A549 (cell line): ENCODE results near the gene ZNF816. TPM values are rescaled to one million over a fixed set of nuclear protein-coding genes. Genes with fewer than 3 reads are reported as not detected.

Source experiments
- ATAC-seq, 2 experiments: fragments of 200-7000 bp in 1 of 2; fragments of >200 bp in 1 of 2; cut with Nextera tagmentation in 1 of 2; cut with Tn5 transposase in 1 of 2; 3 replicates each; pipeline versions ENCODE4 v1.8.0 to v1.9.1; 2018 to 2020; ENCODE audit warnings: mild to moderate bottlenecking in 1 of 2, moderate library complexity in 1 of 2
- CTCF ChIA-PET: fragments of 300-600 bp; sonication (Branson Sonifier 250); formaldehyde crosslinking; extraction: SDS; loops from one replicate; lab custom pipeline; 2021; ENCODE audit warnings: antibody characterized with exemption, inconsistent platforms; lab: Yijun Ruan, JAX
- POLR2A ChIA-PET: fragments of 350-600 bp; formaldehyde crosslinking; extraction: SDS; loops from one replicate; lab custom pipeline; 2021; ENCODE audit warnings: antibody characterized with exemption, inconsistent platforms; lab: Yijun Ruan, JAX
- DNase-seq, 2 experiments: peaks; one replicate each; pipeline versions ENCODE4 v3.0.0 to v3.0.0-alpha.2; 2011 to 2016; ENCODE audit warnings: low read depth in 1 of 2, low spot score in 1 of 2
- FAIRE-seq: peaks from 2 replicates; lab custom pipeline; 2011; peaks lifted over from hg19 to GRCh38; lab: Jason Lieb, UNC
- H3K27ac ChIP-seq, 2 experiments: fragments of >200 bp; sonication (Bioruptor Twin); formaldehyde crosslinking; 3 replicates each; pipeline ENCODE4 v1.5.1; 2016 to 2017
- H3K4me1 ChIP-seq: fragments of >200 bp; sonication (Bioruptor Twin); formaldehyde crosslinking; 3 replicates; pipeline ENCODE4 v1.6.1; 2016
- H3K4me2 ChIP-seq: fragments of >200 bp; sonication (Bioruptor Twin); formaldehyde crosslinking; 3 replicates; pipeline ENCODE4 v1.6.1; 2016
- H3K4me3 ChIP-seq: fragments of >200 bp; sonication (Bioruptor Twin); formaldehyde crosslinking; 3 replicates; pipeline ENCODE4 v1.5.1; 2016
- H3K9me3 ChIP-seq: fragments of >200 bp; sonication (Bioruptor Twin); formaldehyde crosslinking; 3 replicates; pipeline ENCODE4 v1.6.1; 2016
- CHD4 ChIP-seq: fragments of 200-600 bp; sonication (generic); IDR thresholded peaks from 2 replicates; pipeline ENCODE4 v1.6.1; 2016; ENCODE audit warnings: antibody characterized with exemption, mild to moderate bottlenecking, borderline replicate concordance
- EHF ChIP-seq: fragments of 250-450 bp; sonication (Bioruptor Pico); IDR thresholded peaks from 2 replicates; pipeline ENCODE4 v1.5.0; 2020; ENCODE audit warnings: mild to moderate bottlenecking
- ESRRA ChIP-seq: fragments of 150-350 bp; IDR thresholded peaks from 2 replicates; pipeline ENCODE4 v1.6.1; 2014; ENCODE audit warnings: mild to moderate bottlenecking, low read length, borderline replicate concordance
- JUNB ChIP-seq: fragments of >200 bp; sonication (Bioruptor Twin); formaldehyde crosslinking; IDR thresholded peaks from 2 replicates; pipeline ENCODE4 v1.6.1; 2016
- RCOR1 ChIP-seq: fragments of 150-350 bp; IDR thresholded peaks from 2 replicates; pipeline ENCODE4 v1.6.1; 2014; ENCODE audit warnings: antibody characterized with exemption, low read length, low read depth
- SMC3 ChIP-seq: fragments of >200 bp; sonication (Bioruptor Twin); formaldehyde crosslinking; IDR thresholded peaks from 3 replicates; pipeline ENCODE4 v1.6.1; 2018; ENCODE audit warnings: inconsistent platforms
- WGBS: methylation state at CpG from one replicate; pipeline ENCODE4 v1.1.6; 2017; ENCODE audit errors: missing lambda C conversion rate; 5-methylcytosine and 5-hydroxymethylcytosine counted together
- polyA plus RNA-seq, 4 experiments: library from polyadenylated mRNA; depleted of rRNA in 3 of 4; stranded (reverse); fragments of >200 nt; fragmentation: RNase III in 1 of 4; extraction: RNeasy Plus Mini Kit Qiagen cat#74134 plus additional on column Dnase treatment in 1 of 4; gene quantifications; 2 replicates in 3 of 4; 3 replicates in 1 of 4; pipeline ENCODE4 v1.2.3, GENCODE V29; 2011 to 2017
- TF ChIP-seq, protein P1 (sequence below): fragments of 200-600 bp; sonication (generic); IDR thresholded peaks from 2 replicates; pipeline ENCODE4 v1.6.1; 2016; ENCODE audit warnings: antibody characterized with exemption, mild to moderate bottlenecking, moderate library complexity
- TF ChIP-seq, protein P2 (sequence below): fragments of 150-350 bp; IDR thresholded peaks from 2 replicates; pipeline ENCODE4 v1.6.1; 2014; ENCODE audit warnings: low read depth, mild to moderate bottlenecking, low read length

ZNF816 gene
- polyA plus RNA-seq, 2 of the 4 experiments (the other 2 are of a cell fraction) = 0.05 to 0.09 TPM

DNA sequence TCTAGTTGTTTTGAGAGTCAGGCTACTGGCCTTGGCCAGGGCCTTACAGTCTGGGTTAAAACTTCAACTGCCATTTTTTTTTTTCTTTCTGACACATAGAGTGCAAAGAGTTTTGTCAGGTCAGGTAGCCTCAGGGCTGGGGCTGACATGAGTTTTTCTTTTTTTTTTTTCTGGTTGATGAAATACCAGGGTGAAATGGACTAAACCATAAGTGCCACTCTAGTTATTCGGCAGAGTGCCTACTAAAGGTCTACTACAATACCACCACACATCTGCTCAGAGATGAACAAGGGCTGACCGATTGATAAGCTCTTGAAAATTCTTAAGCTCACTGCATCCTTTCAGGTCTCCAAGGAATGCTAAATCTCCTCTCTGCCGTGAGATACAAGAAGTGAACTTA, 60.8 kb downstream of the ZNF816 start:
- Histone ChIP-seq H3K4me1 (no peaks in the 10 kb centered on the region), H3K4me2 (no peak overlapping the region), H3K4me3 (no peak overlapping the region), H3K9me3 (peaks cover 42% of the 10 kb centered on the region), H3K27ac (no peak overlapping the region)
- FAIRE-seq (no peak), ATAC-seq (no peak), DNase-seq (no peak)
- TF ChIP-seq ESRRA (no peak), CHD4 (no peak), JUNB (no peak), SMC3 (no peak), EHF (no peak), RCOR1 (no peak)
- TF ChIP-seq, protein P1, sequence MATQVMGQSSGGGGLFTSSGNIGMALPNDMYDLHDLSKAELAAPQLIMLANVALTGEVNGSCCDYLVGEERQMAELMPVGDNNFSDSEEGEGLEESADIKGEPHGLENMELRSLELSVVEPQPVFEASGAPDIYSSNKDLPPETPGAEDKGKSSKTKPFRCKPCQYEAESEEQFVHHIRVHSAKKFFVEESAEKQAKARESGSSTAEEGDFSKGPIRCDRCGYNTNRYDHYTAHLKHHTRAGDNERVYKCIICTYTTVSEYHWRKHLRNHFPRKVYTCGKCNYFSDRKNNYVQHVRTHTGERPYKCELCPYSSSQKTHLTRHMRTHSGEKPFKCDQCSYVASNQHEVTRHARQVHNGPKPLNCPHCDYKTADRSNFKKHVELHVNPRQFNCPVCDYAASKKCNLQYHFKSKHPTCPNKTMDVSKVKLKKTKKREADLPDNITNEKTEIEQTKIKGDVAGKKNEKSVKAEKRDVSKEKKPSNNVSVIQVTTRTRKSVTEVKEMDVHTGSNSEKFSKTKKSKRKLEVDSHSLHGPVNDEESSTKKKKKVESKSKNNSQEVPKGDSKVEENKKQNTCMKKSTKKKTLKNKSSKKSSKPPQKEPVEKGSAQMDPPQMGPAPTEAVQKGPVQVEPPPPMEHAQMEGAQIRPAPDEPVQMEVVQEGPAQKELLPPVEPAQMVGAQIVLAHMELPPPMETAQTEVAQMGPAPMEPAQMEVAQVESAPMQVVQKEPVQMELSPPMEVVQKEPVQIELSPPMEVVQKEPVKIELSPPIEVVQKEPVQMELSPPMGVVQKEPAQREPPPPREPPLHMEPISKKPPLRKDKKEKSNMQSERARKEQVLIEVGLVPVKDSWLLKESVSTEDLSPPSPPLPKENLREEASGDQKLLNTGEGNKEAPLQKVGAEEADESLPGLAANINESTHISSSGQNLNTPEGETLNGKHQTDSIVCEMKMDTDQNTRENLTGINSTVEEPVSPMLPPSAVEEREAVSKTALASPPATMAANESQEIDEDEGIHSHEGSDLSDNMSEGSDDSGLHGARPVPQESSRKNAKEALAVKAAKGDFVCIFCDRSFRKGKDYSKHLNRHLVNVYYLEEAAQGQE = no peak
- TF ChIP-seq, protein P2, sequence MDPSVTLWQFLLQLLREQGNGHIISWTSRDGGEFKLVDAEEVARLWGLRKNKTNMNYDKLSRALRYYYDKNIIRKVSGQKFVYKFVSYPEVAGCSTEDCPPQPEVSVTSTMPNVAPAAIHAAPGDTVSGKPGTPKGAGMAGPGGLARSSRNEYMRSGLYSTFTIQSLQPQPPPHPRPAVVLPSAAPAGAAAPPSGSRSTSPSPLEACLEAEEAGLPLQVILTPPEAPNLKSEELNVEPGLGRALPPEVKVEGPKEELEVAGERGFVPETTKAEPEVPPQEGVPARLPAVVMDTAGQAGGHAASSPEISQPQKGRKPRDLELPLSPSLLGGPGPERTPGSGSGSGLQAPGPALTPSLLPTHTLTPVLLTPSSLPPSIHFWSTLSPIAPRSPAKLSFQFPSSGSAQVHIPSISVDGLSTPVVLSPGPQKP = no peak
- ChIA-PET POLR2A (no interaction called here), CTCF (interaction anchor here (0.8 kb wide), 1 partner anchor 60 kb away, joined by 3 read pairs; no protein-coding TSS in a partner anchor)
- 10% methylated on average over 3 of the region's 3 CpGs for WGBS

Other genes starting within 250 kb of the ZNF816 start
- gene ZNF611, start 227.8 kb downstream of the ZNF816 start, polyA plus RNA-seq (2011; rRNA removed) = 5.5 and 5.6 TPM in 2 replicates
- 4.1 to 5.2 TPM (median 5.0 TPM) in 3 replicates for gene ZNF611, start 227.8 kb downstream of the ZNF816 start, polyA plus RNA-seq (2017; fragmentation: RNase III; extraction: RNeasy Plus Mini Kit Qiagen cat#74134 plus additional on column Dnase treatment)
- gene ZNF600, start 176.1 kb downstream of the ZNF816 start, polyA plus RNA-seq (2011; rRNA removed) = 0.48 and 0.61 TPM in 2 replicates
- gene ZNF600, start 176.1 kb downstream of the ZNF816 start, polyA plus RNA-seq (2017; fragmentation: RNase III; extraction: RNeasy Plus Mini Kit Qiagen cat#74134 plus additional on column Dnase treatment) = 0.07 to 0.47 TPM (median 0.08 TPM) in 3 replicates
- gene ZNF28, start 141.2 kb downstream of the ZNF816 start, polyA plus RNA-seq (2011; rRNA removed) = 2.6 and 4.0 TPM in 2 replicates
- 0.76 to 1.3 TPM (median 1.3 TPM) in 3 replicates for gene ZNF28, start 141.2 kb downstream of the ZNF816 start, polyA plus RNA-seq (2017; fragmentation: RNase III; extraction: RNeasy Plus Mini Kit Qiagen cat#74134 plus additional on column Dnase treatment)
- gene ZNF468, start 105.3 kb downstream of the ZNF816 start, polyA plus RNA-seq (2011; rRNA removed) = 1.6 and 1.7 TPM in 2 replicates
- 0.37 to 0.80 TPM (median 0.73 TPM) in 3 replicates for gene ZNF468, start 105.3 kb downstream of the ZNF816 start, polyA plus RNA-seq (2017; fragmentation: RNase III; extraction: RNeasy Plus Mini Kit Qiagen cat#74134 plus additional on column Dnase treatment)
- gene ZNF320, start 65.2 kb downstream of the ZNF816 start, polyA plus RNA-seq (2011; rRNA removed) = not detected in 2 replicates
- not detected in 3 replicates for gene ZNF320, start 65.2 kb downstream of the ZNF816 start, polyA plus RNA-seq (2017; fragmentation: RNase III; extraction: RNeasy Plus Mini Kit Qiagen cat#74134 plus additional on column Dnase treatment)
- gene ZNF888, start 39.5 kb downstream of the ZNF816 start, polyA plus RNA-seq (2011; rRNA removed) = 0.04 TPM in 1 of 2 replicates, not detected in the other
- not detected in 3 replicates for gene ZNF888, start 39.5 kb downstream of the ZNF816 start, polyA plus RNA-seq (2017; fragmentation: RNase III; extraction: RNeasy Plus Mini Kit Qiagen cat#74134 plus additional on column Dnase treatment)
- not detected in 2 replicates for gene ERVV-1, start 51.0 kb upstream of the ZNF816 start, polyA plus RNA-seq (2011; rRNA removed)
- gene ERVV-1, start 51.0 kb upstream of the ZNF816 start, polyA plus RNA-seq (2017; fragmentation: RNase III; extraction: RNeasy Plus Mini Kit Qiagen cat#74134 plus additional on column Dnase treatment) = not detected in 3 replicates
- not detected in 2 replicates for gene ERVV-2, start 81.9 kb upstream of the ZNF816 start, polyA plus RNA-seq (2011; rRNA removed)
- gene ERVV-2, start 81.9 kb upstream of the ZNF816 start, polyA plus RNA-seq (2017; fragmentation: RNase III; extraction: RNeasy Plus Mini Kit Qiagen cat#74134 plus additional on column Dnase treatment) = not detected in 3 replicates
- 15.4 and 16.6 TPM in 2 replicates for gene ZNF160, start 140.5 kb upstream of the ZNF816 start, polyA plus RNA-seq (2011; rRNA removed)
- 8.8 to 9.6 TPM (median 9.1 TPM) in 3 replicates for gene ZNF160, start 140.5 kb upstream of the ZNF816 start, polyA plus RNA-seq (2017; fragmentation: RNase III; extraction: RNeasy Plus Mini Kit Qiagen cat#74134 plus additional on column Dnase treatment)
- not detected in 2 replicates for gene ZNF415, start 170.0 kb upstream of the ZNF816 start, polyA plus RNA-seq (2011; rRNA removed)
- gene ZNF415, start 170.0 kb upstream of the ZNF816 start, polyA plus RNA-seq (2017; fragmentation: RNase III; extraction: RNeasy Plus Mini Kit Qiagen cat#74134 plus additional on column Dnase treatment) = not detected in 3 replicates
- gene ZNF347, start 196.2 kb upstream of the ZNF816 start, polyA plus RNA-seq (2011; rRNA removed) = not detected in 2 replicates
- not detected in 3 replicates for gene ZNF347, start 196.2 kb upstream of the ZNF816 start, polyA plus RNA-seq (2017; fragmentation: RNase III; extraction: RNeasy Plus Mini Kit Qiagen cat#74134 plus additional on column Dnase treatment)
- gene ZNF665, start 230.5 kb upstream of the ZNF816 start, polyA plus RNA-seq (2011; rRNA removed) = not detected in 2 replicates
- gene ZNF665, start 230.5 kb upstream of the ZNF816 start, polyA plus RNA-seq (2017; fragmentation: RNase III; extraction: RNeasy Plus Mini Kit Qiagen cat#74134 plus additional on column Dnase treatment) = not detected in 3 replicates